Muscle of arm (tissue), 14 donors: ENCODE data around the gene VEGFA. TPM values are rescaled to one million over a fixed set of nuclear protein-coding genes. Genes with fewer than 3 reads are reported as not detected.

ENCODE experiments used
- DNase-seq: peaks from one replicate; pipeline ENCODE4 v3.0.0-alpha.2; 2013
- long read RNA-seq, 11 donors: transcript quantifications; one replicate each; lab custom pipeline, GENCODE V29; 2026
- polyA plus RNA-seq, 12 donors: library from polyadenylated mRNA; unstranded; fragments of 120-200 nt; gene quantifications; one replicate each; pipeline ENCODE4 v1.2.1, GENCODE V29; 2013; ENCODE audit not compliant: insufficient read length in 12 of 12

Gene VEGFA
- polyA plus RNA-seq = 100 to 1,000 TPM in 2 of 12 donors, 10 to 100 TPM in 9, not detected in 1; 53.9 to 123 (median 69.4) TPM
- long read RNA-seq, donor 1, full-length matches to known transcripts = 73 of 73 reads
- long read RNA-seq, donor 1, partial matches to known transcripts = 0 of 73 reads
- long read RNA-seq, donor 1, other reads (novel, unspliced or antisense) = 0 of 73 reads
- long read RNA-seq, donor 2, transcript VEGFA-211 (4 exons, 1,683 nt) = major isoform, 9 of 68 reads
- long read RNA-seq, donor 2, transcript VEGFA-205 (7 exons, 3,535 nt) = minor isoform, 5 of 68 reads
- long read RNA-seq, donor 2, partial matches to known transcripts = 45 of 68 reads
- long read RNA-seq, donor 2, other reads (novel, unspliced or antisense) = 0 of 68 reads
- long read RNA-seq, donor 3, partial matches to known transcripts = 0 of 11 reads
- long read RNA-seq, donor 3, other reads (novel, unspliced or antisense) = 0 of 11 reads
- long read RNA-seq, donor 4, transcript VEGFA-216 (3 exons, 475 nt) = major isoform, 5 of 14 reads
- long read RNA-seq, donor 4, partial matches to known transcripts = 0 of 14 reads
- long read RNA-seq, donor 4, other reads (novel, unspliced or antisense) = 0 of 14 reads
- long read RNA-seq, donor 5, transcript VEGFA-227 (6 exons, 984 nt) = minor isoform, 5 of 40 reads
- long read RNA-seq, donor 5, transcript VEGFA-211 (4 exons, 1,683 nt) = major isoform, 13 of 40 reads
- long read RNA-seq, donor 5, transcript VEGFA-216 (3 exons, 475 nt) = minor isoform, 5 of 40 reads
- long read RNA-seq, donor 5, transcript VEGFA-205 (7 exons, 3,535 nt) = minor isoform, 12 of 40 reads
- long read RNA-seq, donor 5, partial matches to known transcripts = 0 of 40 reads
- long read RNA-seq, donor 5, other reads (novel, unspliced or antisense) = 0 of 40 reads
- long read RNA-seq, donor 6, partial matches to known transcripts = 0 of 13 reads
- long read RNA-seq, donor 6, other reads (novel, unspliced or antisense) = 0 of 13 reads
- long read RNA-seq, donor 7, partial matches to known transcripts = 0 of 12 reads
- long read RNA-seq, donor 7, other reads (novel, unspliced or antisense) = 5 of 12 reads
- long read RNA-seq, donor 8, transcript VEGFA-211 (4 exons, 1,683 nt) = major isoform, 13 of 35 reads
- long read RNA-seq, donor 8, transcript VEGFA-205 (7 exons, 3,535 nt) = minor isoform, 10 of 35 reads
- long read RNA-seq, donor 8, transcript VEGFA-216 (3 exons, 475 nt) = minor isoform, 7 of 35 reads
- long read RNA-seq, donor 8, partial matches to known transcripts = 0 of 35 reads
- long read RNA-seq, donor 8, other reads (novel, unspliced or antisense) = 0 of 35 reads
- long read RNA-seq, donor 9, partial matches to known transcripts = 0 of 11 reads
- long read RNA-seq, donor 9, other reads (novel, unspliced or antisense) = 0 of 11 reads
- long read RNA-seq, donor 10, transcript VEGFA-205 (7 exons, 3,535 nt) = major isoform, 15 of 32 reads
- long read RNA-seq, donor 10, transcript VEGFA-211 (4 exons, 1,683 nt) = minor isoform, 6 of 32 reads
- long read RNA-seq, donor 10, partial matches to known transcripts = 5 of 32 reads
- long read RNA-seq, donor 10, other reads (novel, unspliced or antisense) = 0 of 32 reads
- long read RNA-seq, donor 11, partial matches to known transcripts = 0 of 8 reads
- long read RNA-seq, donor 11, other reads (novel, unspliced or antisense) = 0 of 8 reads

DNA sequence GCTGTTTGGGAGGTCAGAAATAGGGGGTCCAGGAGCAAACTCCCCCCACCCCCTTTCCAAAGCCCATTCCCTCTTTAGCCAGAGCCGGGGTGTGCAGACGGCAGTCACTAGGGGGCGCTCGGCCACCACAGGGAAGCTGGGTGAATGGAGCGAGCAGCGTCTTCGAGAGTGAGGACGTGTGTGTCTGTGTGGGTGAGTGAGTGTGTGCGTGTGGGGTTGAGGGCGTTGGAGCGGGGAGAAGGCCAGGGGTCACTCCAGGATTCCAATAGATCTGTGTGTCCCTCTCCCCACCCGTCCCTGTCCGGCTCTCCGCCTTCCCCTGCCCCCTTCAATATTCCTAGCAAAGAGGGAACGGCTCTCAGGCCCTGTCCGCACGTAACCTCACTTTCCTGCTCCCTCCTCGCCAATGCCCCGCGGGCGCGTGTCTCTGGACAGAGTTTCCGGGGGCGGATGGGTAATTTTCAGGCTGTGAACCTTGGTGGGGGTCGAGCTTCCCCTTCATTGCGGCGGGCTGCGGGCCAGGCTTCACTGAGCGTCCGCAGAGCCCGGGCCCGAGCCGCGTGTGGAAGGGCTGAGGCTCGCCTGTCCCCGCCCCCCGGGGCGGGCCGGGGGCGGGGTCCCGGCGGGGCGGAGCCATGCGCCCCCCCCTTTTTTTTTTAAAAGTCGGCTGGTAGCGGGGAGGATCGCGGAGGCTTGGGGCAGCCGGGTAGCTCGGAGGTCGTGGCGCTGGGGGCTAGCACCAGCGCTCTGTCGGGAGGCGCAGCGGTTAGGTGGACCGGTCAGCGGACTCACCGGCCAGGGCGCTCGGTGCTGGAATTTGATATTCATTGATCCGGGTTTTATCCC lies at the start of gene VEGFA:
Gene VEGFA, plus strand, starts transcription at position 686 of the 846 bp plus-strand sequence.
- peak; percentile 94 for DNase-seq

GRCh38 chr6:43720999-43721398 lies 49.0 kb upstream of the VEGFA start:
- no peak for DNase-seq

DNA sequence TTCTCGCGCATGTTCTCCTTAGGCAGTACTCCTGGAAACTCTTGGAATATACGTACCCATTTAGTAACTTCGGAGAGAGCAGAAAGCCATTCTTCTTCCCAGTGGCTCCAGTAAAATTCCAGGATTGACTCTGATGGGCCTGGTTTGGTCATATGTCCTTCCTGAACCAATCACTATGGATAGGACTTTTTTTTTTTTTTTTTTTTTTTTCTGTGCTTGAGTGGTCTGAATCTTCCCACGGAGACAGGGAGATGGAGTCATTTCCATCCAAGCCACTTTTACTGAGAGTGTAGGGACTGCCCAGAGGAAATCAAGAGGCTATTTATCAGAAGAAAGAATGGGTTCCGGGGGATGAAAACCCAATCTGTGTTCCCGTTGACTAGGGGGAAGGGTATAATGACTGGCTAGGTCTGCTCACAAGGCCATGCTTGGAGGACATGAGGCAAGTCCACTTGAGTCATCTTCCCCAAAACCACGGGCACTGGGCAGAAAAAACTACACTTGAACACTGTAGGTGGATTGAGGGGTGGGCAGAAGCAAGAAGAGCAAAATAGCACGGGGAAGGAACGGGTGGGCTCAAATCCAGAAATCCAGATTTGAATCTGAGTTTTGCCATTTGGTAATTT lies 47.0 kb upstream of the VEGFA start:
- DNase-seq = no peak

- no peak for DNase-seq
Measured at GRCh38 chr6:43723737-43724295, 46.2 kb upstream of the VEGFA start.

GRCh38 chr6:43724354-43724753 lies 45.7 kb upstream of the VEGFA start:
- no peak for DNase-seq

- no peak for DNase-seq
Measured at GRCh38 chr6:43724914-43725642, 44.9 kb upstream of the VEGFA start.

DNA sequence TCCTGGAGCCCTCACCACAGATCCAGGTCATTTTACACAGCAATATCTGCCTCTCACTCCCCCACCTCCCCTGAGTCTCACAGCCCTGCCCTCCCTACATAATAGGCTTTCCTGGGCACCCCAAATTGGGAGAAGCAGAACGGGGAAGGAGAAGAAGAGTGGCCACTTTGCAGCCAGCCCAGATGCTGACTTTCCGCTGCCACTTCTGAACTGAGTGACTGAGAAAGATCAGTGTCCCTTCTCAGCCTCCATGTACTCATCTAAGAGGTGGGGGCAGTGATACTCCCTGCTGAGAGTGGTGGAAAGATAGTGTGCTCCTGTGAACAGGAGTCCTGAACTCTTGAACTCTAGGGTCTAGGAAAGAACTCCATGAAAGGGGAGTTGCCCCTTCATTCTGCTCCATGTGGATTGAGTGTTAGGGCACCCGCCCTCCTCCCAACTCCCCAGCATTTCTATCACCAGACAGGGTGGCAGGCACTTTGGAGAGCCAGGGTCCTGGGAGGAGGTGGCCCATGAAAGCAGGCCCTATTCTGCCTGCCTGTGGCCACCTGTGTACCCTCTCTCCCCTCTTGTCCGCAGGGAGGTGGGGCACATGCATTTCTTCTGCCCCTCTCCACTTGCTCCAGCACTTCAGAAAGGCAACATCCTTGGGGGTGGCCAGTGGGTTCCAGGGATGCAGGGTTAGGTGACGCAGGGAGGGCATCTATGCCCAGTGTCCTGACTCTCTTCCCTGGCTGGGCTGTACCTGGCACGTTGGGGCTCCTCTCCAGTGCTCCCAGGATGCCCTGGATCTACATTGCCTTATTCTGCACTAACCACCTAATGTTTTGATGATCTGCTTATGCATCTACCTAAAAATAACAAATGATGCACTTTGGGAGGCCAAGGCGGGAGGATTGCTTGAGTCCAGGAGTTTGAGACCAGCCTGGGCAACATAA lies 44.1 kb upstream of the VEGFA start:
- no peak for DNase-seq

DNA sequence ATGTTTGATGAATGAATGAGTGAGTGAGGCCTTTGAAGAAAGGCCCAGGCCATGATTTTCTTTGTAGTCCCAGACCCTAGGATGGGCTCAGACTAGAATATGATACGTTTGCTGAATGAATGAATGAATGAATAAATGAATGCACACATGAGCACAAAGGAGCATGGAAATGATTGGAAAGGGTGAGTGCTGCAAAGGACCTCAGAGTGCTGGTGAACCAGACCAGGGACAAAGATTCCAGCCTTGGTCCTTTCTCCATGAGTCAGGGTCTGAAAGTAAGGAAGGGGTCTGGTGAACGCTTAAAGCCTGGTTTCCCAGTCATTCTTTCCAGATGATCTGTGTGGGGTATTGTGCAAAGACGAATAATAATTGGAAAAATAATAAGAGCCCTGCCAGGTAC lies 42.4 kb upstream of the VEGFA start:
- DNase-seq = no peak

DNA sequence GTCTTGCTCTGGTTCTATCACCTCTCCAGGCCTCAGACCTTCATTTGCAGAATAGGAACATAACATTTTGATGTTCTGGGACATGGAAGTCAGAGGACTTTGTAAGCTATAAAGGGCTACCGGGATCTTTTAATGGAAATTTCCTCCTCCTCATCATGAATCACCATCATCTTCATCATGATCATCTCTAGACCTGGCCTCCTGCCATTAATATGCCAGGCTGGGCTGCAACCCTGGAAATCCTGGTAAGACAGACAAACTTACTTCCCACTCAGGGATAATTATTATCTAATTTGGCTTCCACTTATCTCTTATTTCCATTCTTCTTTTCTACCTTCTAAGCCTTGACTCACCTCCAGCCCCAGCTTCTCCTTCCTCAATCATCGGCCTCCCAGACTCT lies 41.4 kb upstream of the VEGFA start:
- no peak for DNase-seq

DNA sequence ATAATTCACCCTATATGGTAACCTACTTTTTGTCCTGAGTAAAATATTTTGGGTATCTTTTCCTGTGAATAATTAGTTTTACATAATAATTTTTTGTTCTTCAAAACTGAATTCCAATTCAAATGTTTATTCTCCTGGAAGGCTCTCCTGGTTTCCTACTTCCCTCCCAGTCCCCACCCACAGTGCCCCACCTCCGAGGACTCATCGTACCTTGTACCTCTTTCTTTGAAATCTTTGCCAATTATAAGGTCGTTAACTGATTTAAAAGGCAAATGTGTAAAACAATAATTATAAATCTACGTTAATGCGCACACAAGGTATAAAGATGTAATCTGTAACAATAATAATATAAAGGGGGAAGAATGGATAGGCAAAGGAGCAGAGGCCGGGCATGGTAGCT lies 40.5 kb upstream of the VEGFA start:
- DNase-seq = no peak

GRCh38 chr6:43730634-43731033 lies 39.4 kb upstream of the VEGFA start:
- DNase-seq = no peak

GRCh38 chr6:43733471-43734293 lies 36.3 kb upstream of the VEGFA start:
- no peak for DNase-seq

DNA sequence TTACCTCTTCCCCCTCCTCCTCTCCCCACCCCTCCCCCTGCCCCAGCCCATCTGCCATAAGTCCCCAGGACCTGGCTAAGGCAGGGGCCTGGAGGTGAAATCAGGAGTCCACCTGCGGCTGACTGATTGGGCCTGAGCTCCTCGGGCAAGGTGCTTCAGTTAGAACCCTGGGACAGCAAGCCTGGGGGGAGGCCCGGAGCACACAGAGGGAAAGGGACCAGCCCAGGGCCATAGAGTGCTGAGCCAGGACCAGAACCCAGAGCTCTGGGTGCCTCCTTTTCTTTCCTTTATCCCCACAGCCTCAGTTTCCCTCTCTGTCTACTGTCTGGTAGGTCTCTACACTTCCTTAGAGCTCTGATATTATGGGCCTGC lies 35.7 kb upstream of the VEGFA start:
- DNase-seq = no peak

- DNase-seq = no peak
Measured at GRCh38 chr6:43735642-43736199, 34.3 kb upstream of the VEGFA start.

DNA sequence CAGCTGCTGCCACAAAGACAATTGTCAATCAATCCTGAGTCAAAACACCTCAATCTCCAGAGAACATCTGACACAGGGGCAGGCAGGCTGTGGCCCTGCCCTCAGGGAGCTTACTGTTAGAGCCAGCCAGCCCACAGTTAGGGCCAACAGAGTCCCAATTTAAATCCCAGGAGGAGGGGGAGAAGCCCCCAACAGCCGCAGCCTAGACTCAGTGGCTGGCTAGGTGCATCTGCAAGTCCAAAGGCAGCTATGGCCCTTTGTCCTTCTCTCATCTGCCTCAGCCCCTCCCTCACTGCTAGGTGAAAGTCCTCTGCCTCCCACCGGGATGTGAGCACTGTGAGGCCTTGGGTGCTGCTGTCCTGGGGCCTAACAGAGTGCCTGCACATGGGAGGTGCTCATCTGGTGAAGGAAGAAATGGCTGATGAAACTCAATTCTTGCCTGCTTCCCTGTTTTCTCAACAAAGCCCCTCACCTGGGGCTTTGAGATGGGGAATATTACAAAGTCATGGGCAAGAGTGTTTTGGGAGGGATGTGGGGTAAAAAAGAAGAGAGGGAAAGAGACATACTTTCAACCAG lies 33.7 kb upstream of the VEGFA start:
- no peak for DNase-seq

DNA sequence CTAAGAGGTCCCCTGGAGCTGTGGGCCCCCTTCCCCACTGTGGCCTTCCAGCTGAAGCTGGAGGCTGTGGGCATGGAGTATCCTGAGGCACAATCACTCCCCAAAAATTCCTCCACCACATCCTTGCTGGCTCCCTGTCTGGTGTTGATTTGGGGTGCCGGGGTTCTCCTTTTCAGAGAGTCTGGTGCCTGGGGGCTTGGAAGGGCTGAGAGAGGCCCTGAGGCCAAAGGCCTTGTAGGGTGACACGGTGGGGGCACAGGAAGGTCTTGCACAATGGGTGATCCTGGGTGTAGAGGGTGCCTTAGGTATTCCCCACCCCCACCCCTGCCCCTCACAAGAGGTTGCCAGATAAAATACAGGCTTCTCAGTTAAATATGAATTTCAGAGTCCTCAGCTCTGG lies 33.2 kb upstream of the VEGFA start:
- no peak for DNase-seq
